Neuronal stem cell (in vitro differentiated cells): ENCODE measurements around the gene CNOT8.

Source experiments
- DNase-seq: peaks from one replicate; pipeline ENCODE4 v3.0.0-alpha.2; 2013; ENCODE audit warnings: low spot score
- H2AFZ ChIP-seq: one replicate; pipeline ENCODE4 v1.6.1; 2013; ENCODE audit warnings: mild to moderate bottlenecking, low read length, inconsistent platforms
- H2AK5ac ChIP-seq: 2 replicates; pipeline ENCODE4 v1.6.1; 2013; ENCODE audit warnings: low read depth, mild to moderate bottlenecking, inconsistent platforms, low read length, moderate library complexity, mixed read lengths
- H2BK120ac ChIP-seq: 2 replicates; pipeline ENCODE4 v1.6.1; 2013; ENCODE audit warnings: low read depth, mild to moderate bottlenecking, inconsistent platforms, low read length, moderate library complexity, mixed read lengths
- H2BK12ac ChIP-seq: one replicate; pipeline ENCODE4 v1.6.1; 2013; ENCODE audit warnings: low read length, inconsistent platforms
- H2BK15ac ChIP-seq: 2 replicates; pipeline ENCODE4 v1.6.1; 2013; ENCODE audit warnings: mild to moderate bottlenecking, low read length, inconsistent platforms, mixed read lengths
- H2BK5ac ChIP-seq: one replicate; pipeline ENCODE4 v1.6.1; 2013; ENCODE audit warnings: inconsistent platforms, mild to moderate bottlenecking, low read length, moderate library complexity
- H3K14ac ChIP-seq: one replicate; pipeline ENCODE4 v1.6.1; 2013; ENCODE audit warnings: low read length, inconsistent platforms
- H3K18ac ChIP-seq: 2 replicates; pipeline ENCODE4 v1.6.1; 2013; ENCODE audit warnings: low read length, inconsistent platforms
- H3K23ac ChIP-seq: 2 replicates; pipeline ENCODE4 v1.6.1; 2013; ENCODE audit warnings: low read depth, mild to moderate bottlenecking, mixed read lengths, low read length, inconsistent platforms; ENCODE audit not compliant: poor library complexity
- H3K27ac ChIP-seq: replicated peaks from 3 replicates; pipeline ENCODE4 v1.5.1; 2013; ENCODE audit warnings: low read length, inconsistent platforms
- H3K27me3 ChIP-seq, 3 experiments: 2 replicates each; pipeline ENCODE4 v1.6.1; 2013; ENCODE audit warnings: low read length in 3 of 3, mild to moderate bottlenecking in 2 of 3, inconsistent platforms in 1 of 3, low read depth in 1 of 3, mixed read lengths in 1 of 3, moderate library complexity in 1 of 3; ENCODE audit not compliant: control insufficient read depth in 3 of 3, insufficient read depth in 3 of 3
- H3K36me3 ChIP-seq, 2 donors: replicated peaks in 1 of 2; 2 replicates each; pipeline ENCODE4 v1.6.1; 2013; ENCODE audit warnings: low read length in 2 of 2; ENCODE audit not compliant: control insufficient read depth in 2 of 2, insufficient read depth in 2 of 2
- H3K4ac ChIP-seq: 2 replicates; pipeline ENCODE4 v1.6.1; 2013; ENCODE audit warnings: inconsistent platforms, mild to moderate bottlenecking, low read length, moderate library complexity
- H3K4me1 ChIP-seq, 2 donors: 1 replicate in 1 of 2; 2 replicates in 1 of 2; pipeline ENCODE4 v1.6.1; 2013; ENCODE audit warnings: low read length in 2 of 2, low read depth in 1 of 2; ENCODE audit not compliant: control insufficient read depth in 2 of 2, insufficient read depth in 1 of 2
- H3K4me2 ChIP-seq: one replicate; pipeline ENCODE4 v1.6.1; 2013; ENCODE audit warnings: mild to moderate bottlenecking, low read length, inconsistent platforms; ENCODE audit not compliant: insufficient read depth, poor library complexity, severe bottlenecking
- H3K4me3 ChIP-seq, 2 donors: 2 replicates each; pipeline ENCODE4 v1.5.1; 2013; ENCODE audit warnings: low read length in 2 of 2, mild to moderate bottlenecking in 2 of 2, inconsistent platforms in 1 of 2, moderate library complexity in 1 of 2
- H3K79me1 ChIP-seq: one replicate; pipeline ENCODE4 v1.6.1; 2013; ENCODE audit warnings: low read depth, mild to moderate bottlenecking, inconsistent platforms, low read length, moderate library complexity
- H3K9ac ChIP-seq: one replicate; pipeline ENCODE4 v1.6.1; 2013; ENCODE audit warnings: mild to moderate bottlenecking, low read depth, low read length, inconsistent platforms; ENCODE audit not compliant: poor library complexity
- H3K9me3 ChIP-seq, 2 donors: replicated peaks in 1 of 2; 2 replicates each; pipeline versions ENCODE3 to v1.6.1; 2013; ENCODE audit warnings: low read length in 2 of 2, mild to moderate bottlenecking in 2 of 2, inconsistent platforms in 1 of 2, low read depth in 1 of 2, mixed read lengths in 1 of 2, moderate library complexity in 1 of 2; ENCODE audit not compliant: control insufficient read depth in 2 of 2, insufficient read depth in 1 of 2
- H4K8ac ChIP-seq: one replicate; pipeline ENCODE4 v1.6.1; 2013; ENCODE audit warnings: low read depth, mild to moderate bottlenecking, inconsistent platforms, low read length, moderate library complexity
- H4K91ac ChIP-seq: one replicate; pipeline ENCODE4 v1.6.1; 2013; ENCODE audit warnings: low read length, low read depth, mild to moderate bottlenecking, inconsistent platforms; ENCODE audit not compliant: poor library complexity
- WGBS, 2 donors: extraction: QIAGEN DNeasy Blood & Tissue Kit; methylation state at CpG; one replicate each; pipeline ENCODE4 v1.1.7; 2013; ENCODE audit warnings: missing lambda C conversion rate in 2 of 2, mixed read lengths in 1 of 2; ENCODE audit not compliant: insufficient read length in 2 of 2, insufficient replicate concordance in 1 of 2; ENCODE audit errors: extremely low coverage in 2 of 2; 5-methylcytosine and 5-hydroxymethylcytosine counted together

The CNOT8 gene

GRCh38 chr5:154817815-154818214 is 40.6 kb upstream of the CNOT8 start:
- WGBS, 2 donors: no CpG with 5 or more reads among the region's 6 CpGs
- no peak overlapping the region for H3K14ac ChIP-seq
- H4K91ac ChIP-seq: no peak overlapping the region
- no peak overlapping the region for H3K4ac ChIP-seq
- no peak overlapping the region for H2AFZ ChIP-seq
- H3K27ac ChIP-seq: no peak overlapping the region
- no peak overlapping the region for H3K4me2 ChIP-seq
- H2BK12ac ChIP-seq: no peak overlapping the region
- no peaks in the 10 kb centered on the region for H3K27me3 ChIP-seq
- H3K4me3 ChIP-seq: no peak overlapping the region
- DNase-seq: no peak
- no peak overlapping the region for H2BK5ac ChIP-seq
- H3K79me1 ChIP-seq: peaks cover 3% of the 10 kb centered on the region
- no peak overlapping the region for H4K8ac ChIP-seq
- H3K23ac ChIP-seq: no peak overlapping the region
- H2BK120ac ChIP-seq: no peak overlapping the region
- H2BK15ac ChIP-seq: no peak overlapping the region
- H3K4me1 ChIP-seq: peaks cover 0 to 9% of the 10 kb centered on the region in 2 donors
- no peak overlapping the region for H2AK5ac ChIP-seq
- no peak overlapping the region for H3K18ac ChIP-seq
- H3K9me3 ChIP-seq: peaks cover 0 to 2% of the 10 kb centered on the region in 2 donors
- no peak overlapping the region for H3K9ac ChIP-seq
- peaks cover 44 to 96% of the 10 kb centered on the region in 2 donors for H3K36me3 ChIP-seq

- no peak overlapping the region for H3K14ac ChIP-seq
- H3K18ac ChIP-seq: no peak overlapping the region
- no peak overlapping the region for H4K8ac ChIP-seq
- H3K4me2 ChIP-seq: no peak overlapping the region
- DNase-seq: no peak
- H3K36me3 ChIP-seq: peaks cover 39 to 95% of the 10 kb centered on the region in 2 donors
- no peak overlapping the region for H3K4ac ChIP-seq
- no peak overlapping the region for H3K27ac ChIP-seq
- peaks cover 3% of the 10 kb centered on the region for H3K79me1 ChIP-seq
- H2BK120ac ChIP-seq: no peak overlapping the region
- peaks cover 0 to 2% of the 10 kb centered on the region in 2 donors for H3K9me3 ChIP-seq
- no peak overlapping the region for H2BK5ac ChIP-seq
- no peak overlapping the region for H2BK15ac ChIP-seq
- no peak overlapping the region for H2BK12ac ChIP-seq
- no peak overlapping the region for H4K91ac ChIP-seq
- no CpG with 5 or more reads among the region's 2 CpGs for WGBS, 2 donors
- H3K9ac ChIP-seq: no peak overlapping the region
- no peak overlapping the region for H2AFZ ChIP-seq
- H2AK5ac ChIP-seq: no peak overlapping the region
- H3K4me1 ChIP-seq: peaks cover 0 to 9% of the 10 kb centered on the region in 2 donors
- no peak overlapping the region for H3K23ac ChIP-seq
- no peaks in the 10 kb centered on the region for H3K27me3 ChIP-seq
- H3K4me3 ChIP-seq: no peak overlapping the region
Observed at GRCh38 chr5:154818471-154819116, 39.8 kb upstream of the CNOT8 start.

GRCh38 chr5:154819546-154819945 is 38.9 kb upstream of the CNOT8 start:
- H3K79me1 ChIP-seq: no peaks in the 10 kb centered on the region
- no peak overlapping the region for H3K14ac ChIP-seq
- H3K36me3 ChIP-seq: peaks cover 32 to 94% of the 10 kb centered on the region in 2 donors
- no peak overlapping the region for H3K9ac ChIP-seq
- no peak for DNase-seq
- no CpG with 5 or more reads among the region's 7 CpGs for WGBS, 2 donors
- H2AK5ac ChIP-seq: no peak overlapping the region
- H3K27ac ChIP-seq: no peak overlapping the region
- no peak overlapping the region for H2AFZ ChIP-seq
- H3K4me1 ChIP-seq: peaks cover 0 to 9% of the 10 kb centered on the region in 2 donors
- no peak overlapping the region for H2BK5ac ChIP-seq
- no peaks in the 10 kb centered on the region for H3K27me3 ChIP-seq
- H2BK15ac ChIP-seq: no peak overlapping the region
- no peak overlapping the region for H3K18ac ChIP-seq
- no peak overlapping the region for H2BK120ac ChIP-seq
- H4K91ac ChIP-seq: no peak overlapping the region
- H3K4me2 ChIP-seq: no peak overlapping the region
- H4K8ac ChIP-seq: no peak overlapping the region
- no peak overlapping the region for H3K4me3 ChIP-seq
- H2BK12ac ChIP-seq: no peak overlapping the region
- no peak overlapping the region for H3K23ac ChIP-seq
- H3K4ac ChIP-seq: no peak overlapping the region
- peaks cover 0 to 2% of the 10 kb centered on the region in 2 donors for H3K9me3 ChIP-seq

- Histone ChIP-seq H3K36me3 (peaks cover 27 to 87% of the 10 kb centered on the region in 2 donors), H3K4me1 (peaks cover 0 to 9% of the 10 kb centered on the region in 2 donors), H3K4me2 (no peak overlapping the region), H4K8ac (no peak overlapping the region), H3K9me3 (peaks cover 0 to 2% of the 10 kb centered on the region in 2 donors), H3K9ac (no peak overlapping the region), H2AFZ (no peak overlapping the region), H3K23ac (peak overlapping the region; percentile 45), H2BK12ac (no peak overlapping the region), H3K4me3 (no peak overlapping the region), H3K18ac (no peak overlapping the region), H2BK120ac (no peak overlapping the region), H4K91ac (no peak overlapping the region), H3K27me3 (no peaks in the 10 kb centered on the region), H2AK5ac (no peak overlapping the region), H3K4ac (no peak overlapping the region), H3K27ac (no peak overlapping the region), H2BK5ac (peak overlapping the region; percentile 10), H3K14ac (no peak overlapping the region), H2BK15ac (no peak overlapping the region), H3K79me1 (no peaks in the 10 kb centered on the region)
- DNase-seq: no peak
- no CpG with 5 or more reads among the region's 5 CpGs for WGBS, 2 donors
Observed at GRCh38 chr5:154820383-154820782, 38.0 kb upstream of the CNOT8 start.
